Stomach (tissue), 4 donors: ENCODE data around the gene ADARB2.

Experiments
- EP300 ChIP-seq: sonication (generic); formaldehyde crosslinking; IDR thresholded peaks from one replicate; pipeline ENCODE4 v1.6.1; 2017; ENCODE audit warnings: antibody characterized with exemption
- TF ChIP-seq, protein P1 (sequence below), 7 experiments: fragments of 450-650 bp in 4 of 7; fragments of 200-600 bp in 3 of 7; sonication (generic) in 3 of 7; IDR thresholded peaks; one replicate each; pipeline ENCODE4 v1.5.1; 2016 to 2019; ENCODE audit warnings: antibody characterized with exemption in 7 of 7, control low read depth in 2 of 7, mild to moderate bottlenecking in 1 of 7

DNA sequence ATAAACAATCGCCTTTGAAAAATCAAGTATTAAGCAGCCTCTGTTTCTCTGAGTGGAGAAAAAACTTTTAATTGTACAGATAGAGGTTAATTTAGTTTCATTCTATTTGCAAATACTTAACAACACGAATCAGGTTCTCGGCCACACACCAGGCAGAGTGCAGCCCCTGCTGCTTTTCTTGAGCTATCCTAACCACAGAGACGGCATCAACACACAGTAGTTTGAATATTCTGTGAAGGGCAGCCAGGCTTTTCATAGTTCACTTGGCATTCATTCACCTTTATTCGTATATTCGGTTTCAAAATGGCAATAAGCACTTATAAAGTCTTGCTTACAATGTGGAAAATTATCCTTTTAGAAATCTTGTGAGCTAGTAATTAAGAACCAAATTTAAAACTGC lies 5.7 kb downstream of the ADARB2 start:
- TF ChIP-seq, protein P1, sequence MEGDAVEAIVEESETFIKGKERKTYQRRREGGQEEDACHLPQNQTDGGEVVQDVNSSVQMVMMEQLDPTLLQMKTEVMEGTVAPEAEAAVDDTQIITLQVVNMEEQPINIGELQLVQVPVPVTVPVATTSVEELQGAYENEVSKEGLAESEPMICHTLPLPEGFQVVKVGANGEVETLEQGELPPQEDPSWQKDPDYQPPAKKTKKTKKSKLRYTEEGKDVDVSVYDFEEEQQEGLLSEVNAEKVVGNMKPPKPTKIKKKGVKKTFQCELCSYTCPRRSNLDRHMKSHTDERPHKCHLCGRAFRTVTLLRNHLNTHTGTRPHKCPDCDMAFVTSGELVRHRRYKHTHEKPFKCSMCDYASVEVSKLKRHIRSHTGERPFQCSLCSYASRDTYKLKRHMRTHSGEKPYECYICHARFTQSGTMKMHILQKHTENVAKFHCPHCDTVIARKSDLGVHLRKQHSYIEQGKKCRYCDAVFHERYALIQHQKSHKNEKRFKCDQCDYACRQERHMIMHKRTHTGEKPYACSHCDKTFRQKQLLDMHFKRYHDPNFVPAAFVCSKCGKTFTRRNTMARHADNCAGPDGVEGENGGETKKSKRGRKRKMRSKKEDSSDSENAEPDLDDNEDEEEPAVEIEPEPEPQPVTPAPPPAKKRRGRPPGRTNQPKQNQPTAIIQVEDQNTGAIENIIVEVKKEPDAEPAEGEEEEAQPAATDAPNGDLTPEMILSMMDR (IDR thresholded peaks at IDR 0.05) = no peak
- TF ChIP-seq EP300 = no peak
